ENCODE measurements around the gene CHAC1. TPM values are rescaled to one million over a fixed set of nuclear protein-coding genes. Genes with fewer than 3 reads are reported as not detected.

CHAC1 gene
- total and polyA plus RNA-seq, 10 donors: 0.39 to 5.5 (median 1.6) TPM

- H3K27ac ChIP-seq: no peak overlapping the region
- peaks cover 3 to 40% (median 22%) of the 10 kb centered on the region in 6 donors for H3K4me1 ChIP-seq
- H3K9me3 ChIP-seq: no peaks in the 10 kb centered on the region
These were observed 31.7 kb downstream of the CHAC1 start for GRCh38 chr15:40984964-40985363.

GRCh38 chr15:40985541-40986330 lies 32.5 kb downstream of the CHAC1 start:
- Histone ChIP-seq H3K4me3 (no peak overlapping the region), H3K27me3 (replicated peaks in 1 of 7) (no peaks in the 10 kb centered on the region), H3K4me1 (peaks cover 3 to 33% (median 22%) of the 10 kb centered on the region in 6 donors), H3K27ac (no peak overlapping the region), H3K36me3 (peaks cover 10 to 99% (median 69%) of the 10 kb centered on the region in 6 donors), H3K9me3 (no peaks in the 10 kb centered on the region)
- TF ChIP-seq POLR2A (IDR thresholded peaks at IDR 0.05) (no peak), POLR2AphosphoS5 (IDR thresholded peaks at IDR 0.05) (no peak)
- TF ChIP-seq, protein P1, sequence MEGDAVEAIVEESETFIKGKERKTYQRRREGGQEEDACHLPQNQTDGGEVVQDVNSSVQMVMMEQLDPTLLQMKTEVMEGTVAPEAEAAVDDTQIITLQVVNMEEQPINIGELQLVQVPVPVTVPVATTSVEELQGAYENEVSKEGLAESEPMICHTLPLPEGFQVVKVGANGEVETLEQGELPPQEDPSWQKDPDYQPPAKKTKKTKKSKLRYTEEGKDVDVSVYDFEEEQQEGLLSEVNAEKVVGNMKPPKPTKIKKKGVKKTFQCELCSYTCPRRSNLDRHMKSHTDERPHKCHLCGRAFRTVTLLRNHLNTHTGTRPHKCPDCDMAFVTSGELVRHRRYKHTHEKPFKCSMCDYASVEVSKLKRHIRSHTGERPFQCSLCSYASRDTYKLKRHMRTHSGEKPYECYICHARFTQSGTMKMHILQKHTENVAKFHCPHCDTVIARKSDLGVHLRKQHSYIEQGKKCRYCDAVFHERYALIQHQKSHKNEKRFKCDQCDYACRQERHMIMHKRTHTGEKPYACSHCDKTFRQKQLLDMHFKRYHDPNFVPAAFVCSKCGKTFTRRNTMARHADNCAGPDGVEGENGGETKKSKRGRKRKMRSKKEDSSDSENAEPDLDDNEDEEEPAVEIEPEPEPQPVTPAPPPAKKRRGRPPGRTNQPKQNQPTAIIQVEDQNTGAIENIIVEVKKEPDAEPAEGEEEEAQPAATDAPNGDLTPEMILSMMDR (IDR thresholded peaks at IDR 0.05 in 8 of 11, conservative IDR thresholded peaks at IDR 0.05 in 3 of 11): no peak
- no peak for DNase-seq
- intact Hi-C loops (cut with DNase I; ENCODE audit: low total_unique reads): no loop called here
- 86 to 97% (median 94%) methylated on average over 6 of the region's 6 CpGs for WGBS, 5 donors

More at GRCh38 chr15:40984964-40985363, 31.7 kb downstream of the CHAC1 start:
- intact Hi-C loops (cut with DNase I; ENCODE audit: low total_unique reads): no loop called here
- 85 to 94% (median 92%) methylated on average over 4 of the region's 4 CpGs for WGBS, 5 donors
- TF ChIP-seq POLR2A (IDR thresholded peaks at IDR 0.05) (no peak), POLR2AphosphoS5 (IDR thresholded peaks at IDR 0.05) (no peak)
- TF ChIP-seq, protein P1 (IDR thresholded peaks at IDR 0.05 in 8 of 11, conservative IDR thresholded peaks at IDR 0.05 in 3 of 11): no peak
- Histone ChIP-seq H3K36me3 (peaks cover 10 to 99% (median 77%) of the 10 kb centered on the region in 6 donors), H3K27me3 (replicated peaks in 1 of 7) (no peaks in the 10 kb centered on the region), H3K4me3 (no peak overlapping the region)
- no peak for DNase-seq

- Histone ChIP-seq H3K9me3 (no peaks in the 10 kb centered on the region), H3K4me3 (no peak overlapping the region), H3K27me3 (replicated peaks in 1 of 7) (no peaks in the 10 kb centered on the region), H3K4me1 (peaks cover 3 to 24% (median 15%) of the 10 kb centered on the region in 6 donors), H3K36me3 (peaks cover 10 to 99% (median 69%) of the 10 kb centered on the region in 6 donors), H3K27ac (no peak overlapping the region)
- TF ChIP-seq POLR2AphosphoS5 (IDR thresholded peaks at IDR 0.05): no peak
- TF ChIP-seq, protein P1 (IDR thresholded peaks at IDR 0.05 in 8 of 11, conservative IDR thresholded peaks at IDR 0.05 in 3 of 11): no peak
- TF ChIP-seq POLR2A (IDR thresholded peaks at IDR 0.05): no peak
- WGBS, 5 donors: 93 to 95% (median 94%) methylated on average over 7 of the region's 7 CpGs
- DNase-seq: no peak
- intact Hi-C loops (cut with DNase I; ENCODE audit: low total_unique reads): no loop called here
These were observed 33.5 kb downstream of the CHAC1 start for GRCh38 chr15:40986820-40987219.

- Histone ChIP-seq H3K27me3 (replicated peaks in 1 of 7) (no peaks in the 10 kb centered on the region), H3K27ac (no peak overlapping the region), H3K4me1 (peaks cover 0 to 24% (median 4%) of the 10 kb centered on the region in 6 donors), H3K36me3 (peaks cover 4 to 99% (median 63%) of the 10 kb centered on the region in 6 donors), H3K9me3 (no peaks in the 10 kb centered on the region), H3K4me3 (no peak overlapping the region)
- TF ChIP-seq, protein P1 (IDR thresholded peaks at IDR 0.05 in 8 of 11, conservative IDR thresholded peaks at IDR 0.05 in 3 of 11): no peak
- no peak for TF ChIP-seq POLR2A (IDR thresholded peaks at IDR 0.05)
- DNase-seq: no peak
- WGBS, 5 donors: 92 to 97% (median 95%) methylated on average over 4 of the region's 4 CpGs
- intact Hi-C loops (cut with DNase I; ENCODE audit: low total_unique reads): no loop called here
These were observed 34.9 kb downstream of the CHAC1 start for GRCh38 chr15:40988156-40988555.
